ENCODE measurements around the gene ZNF628.
"Not testable (repeated sequence)": the region's sequence is repeated elsewhere in the genome, so short reads cannot be mapped to it uniquely, and the experiment has no call there.

Gene ZNF628

DNA sequence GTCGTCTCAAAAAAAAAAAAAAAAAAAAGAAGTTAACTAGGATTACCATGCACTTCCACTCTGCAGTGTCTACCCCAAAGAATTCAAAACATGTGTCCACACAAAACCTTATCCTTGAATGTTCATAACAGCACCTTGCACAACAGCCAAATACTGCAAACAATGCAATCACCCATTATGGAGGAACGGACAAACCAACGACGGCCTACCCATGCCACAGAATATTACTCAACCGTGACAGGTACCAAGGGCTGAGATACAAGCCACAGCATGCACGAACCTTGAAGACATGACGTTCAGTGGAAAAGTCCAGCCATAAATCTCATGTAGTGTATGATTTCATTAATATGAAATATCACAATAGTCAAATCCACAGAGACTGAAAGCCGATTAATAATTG lies 30.4 kb upstream of the ZNF628 start:
- DNase-seq, result no peak
- H3K14ac ChIP-seq (ENCODE audit: low read length), result no peak overlapping the region
- H2BK12ac ChIP-seq (ENCODE audit: low read length), result no peak overlapping the region
- no peaks in the 10 kb centered on the region for H3K4me1 ChIP-seq (ENCODE audit: control insufficient read depth in 1 of 2, insufficient read depth in 2 of 2, low read length in 2 of 2)
- no peaks in the 10 kb centered on the region for H3K79me1 ChIP-seq (ENCODE audit: low read length)
- H3K9ac ChIP-seq (ENCODE audit: low read length), result no peak overlapping the region
- H3K4me3 ChIP-seq (ENCODE audit: low read depth, low read length), result no peak overlapping the region
- H3K36me3 ChIP-seq (ENCODE audit: control insufficient read depth in 1 of 2, insufficient read depth in 2 of 2, low read length in 2 of 2), result no peaks in the 10 kb centered on the region
- no peak overlapping the region for H2AK5ac ChIP-seq (ENCODE audit: low read length)
- H2BK120ac ChIP-seq (ENCODE audit: insufficient read depth, low read length, poor library complexity), result no peak overlapping the region
- peaks cover 19% of the 10 kb centered on the region for H3K9me3 ChIP-seq (ENCODE audit: insufficient read depth, low read depth, low read length)
- H2BK5ac ChIP-seq (ENCODE audit: low read depth, low read length, poor library complexity), result no peak overlapping the region
- H3K4me2 ChIP-seq (ENCODE audit: low read length), result no peak overlapping the region
- no peak overlapping the region for H3K23ac ChIP-seq (ENCODE audit: low read length)
- peaks cover 45% of the 10 kb centered on the region for H3K27me3 ChIP-seq (ENCODE audit: insufficient read depth, low read length)
- no CpG with 5 or more reads among the region's 8 CpGs for WGBS (ENCODE audit: extremely low coverage, insufficient coverage, insufficient read length)
- H3K18ac ChIP-seq (ENCODE audit: low read length), result no peak overlapping the region
- no peak overlapping the region for H3K4ac ChIP-seq (ENCODE audit: low read depth, low read length)
- no peaks in the 10 kb centered on the region for H3K79me2 ChIP-seq (ENCODE audit: control insufficient read depth, insufficient read depth, low read length, poor library complexity)
- no peak overlapping the region for H2AFZ ChIP-seq (ENCODE audit: insufficient read depth, low read length, poor library complexity)
- no peak overlapping the region for H4K8ac ChIP-seq (ENCODE audit: low read depth, low read length)
- H4K12ac ChIP-seq (ENCODE audit: low read depth, low read length), result no peak overlapping the region
- H3K27ac ChIP-seq (ENCODE audit: low read depth, low read length), result no peak overlapping the region
- H4K91ac ChIP-seq (ENCODE audit: low read depth, low read length), result no peak overlapping the region

- Histone ChIP-seq H2AK5ac (ENCODE audit: low read length) (no peak overlapping the region), H2BK5ac (ENCODE audit: low read depth, low read length, poor library complexity) (no peak overlapping the region), H4K91ac (ENCODE audit: low read depth, low read length) (no peak overlapping the region), H4K8ac (ENCODE audit: low read depth, low read length) (no peak overlapping the region), H3K36me3 (ENCODE audit: control insufficient read depth in 1 of 2, insufficient read depth in 2 of 2, low read length in 2 of 2) (no peaks in the 10 kb centered on the region), H2BK12ac (ENCODE audit: low read length) (no peak overlapping the region), H3K79me1 (ENCODE audit: low read length) (no peaks in the 10 kb centered on the region), H4K12ac (ENCODE audit: low read depth, low read length) (no peak overlapping the region), H3K27ac (ENCODE audit: low read depth, low read length) (no peak overlapping the region), H3K9ac (ENCODE audit: low read length) (no peak overlapping the region), H2BK120ac (ENCODE audit: insufficient read depth, low read length, poor library complexity) (no peak overlapping the region), H3K4me2 (ENCODE audit: low read length) (no peak overlapping the region), H3K14ac (ENCODE audit: low read length) (no peak overlapping the region), H3K9me3 (ENCODE audit: insufficient read depth, low read depth, low read length) (peaks cover 20% of the 10 kb centered on the region), H3K18ac (ENCODE audit: low read length) (no peak overlapping the region), H3K27me3 (ENCODE audit: insufficient read depth, low read length) (peaks cover 46% of the 10 kb centered on the region), H3K4me1 (ENCODE audit: control insufficient read depth in 1 of 2, insufficient read depth in 2 of 2, low read length in 2 of 2) (peaks cover 0 to 3% of the 10 kb centered on the region in 2 experiments), H3K79me2 (ENCODE audit: control insufficient read depth, insufficient read depth, low read length, poor library complexity) (no peaks in the 10 kb centered on the region), H3K4me3 (ENCODE audit: low read depth, low read length) (peak overlapping the region; percentile 44), H3K23ac (ENCODE audit: low read length) (no peak overlapping the region), H2AFZ (ENCODE audit: insufficient read depth, low read length, poor library complexity) (no peak overlapping the region), H3K4ac (ENCODE audit: low read depth, low read length) (no peak overlapping the region)
- no CpG with 5 or more reads among the region's 16 CpGs for WGBS (ENCODE audit: extremely low coverage, insufficient coverage, insufficient read length)
- DNase-seq, result no peak
Observed at GRCh38 chr19:55447421-55448174, 28.8 kb upstream of the ZNF628 start.

GRCh38 chr19:55448175-55448490 lies 28.3 kb upstream of the ZNF628 start:
- not testable (repeated sequence) for H3K4ac ChIP-seq (ENCODE audit: low read depth, low read length); H3K4me1 ChIP-seq (ENCODE audit: control insufficient read depth in 1 of 2, insufficient read depth in 2 of 2, low read length in 2 of 2); H3K4me2 ChIP-seq (ENCODE audit: low read length); H2BK12ac ChIP-seq (ENCODE audit: low read length); H3K18ac ChIP-seq (ENCODE audit: low read length); H4K91ac ChIP-seq (ENCODE audit: low read depth, low read length); H3K79me2 ChIP-seq (ENCODE audit: control insufficient read depth, insufficient read depth, low read length, poor library complexity); H3K14ac ChIP-seq (ENCODE audit: low read length); H2AK5ac ChIP-seq (ENCODE audit: low read length); H2AFZ ChIP-seq (ENCODE audit: insufficient read depth, low read length, poor library complexity); H3K27ac ChIP-seq (ENCODE audit: low read depth, low read length); H3K9ac ChIP-seq (ENCODE audit: low read length); H4K8ac ChIP-seq (ENCODE audit: low read depth, low read length); H2BK5ac ChIP-seq (ENCODE audit: low read depth, low read length, poor library complexity); H3K36me3 ChIP-seq (ENCODE audit: control insufficient read depth in 1 of 2, insufficient read depth in 2 of 2, low read length in 2 of 2); H3K79me1 ChIP-seq (ENCODE audit: low read length); DNase-seq; H2BK120ac ChIP-seq (ENCODE audit: insufficient read depth, low read length, poor library complexity); H3K23ac ChIP-seq (ENCODE audit: low read length); H4K12ac ChIP-seq (ENCODE audit: low read depth, low read length)
- Histone ChIP-seq H3K27me3 (ENCODE audit: insufficient read depth, low read length) (peaks cover 43% of the 10 kb centered on the region), H3K9me3 (ENCODE audit: insufficient read depth, low read depth, low read length) (peaks cover 23% of the 10 kb centered on the region), H3K4me3 (ENCODE audit: low read depth, low read length) (peak overlapping the region; percentile 58)
- no CpG with 5 or more reads among the region's 5 CpGs for WGBS (ENCODE audit: extremely low coverage, insufficient coverage, insufficient read length)

- H3K27me3 ChIP-seq (ENCODE audit: insufficient read depth, low read length), result peaks cover 31% of the 10 kb centered on the region
- H4K91ac ChIP-seq (ENCODE audit: low read depth, low read length), result no peak overlapping the region
- H3K36me3 ChIP-seq (ENCODE audit: control insufficient read depth in 1 of 2, insufficient read depth in 2 of 2, low read length in 2 of 2), result no peaks in the 10 kb centered on the region
- H2AK5ac ChIP-seq (ENCODE audit: low read length), result no peak overlapping the region
- DNase-seq, result no peak
- H4K12ac ChIP-seq (ENCODE audit: low read depth, low read length), result no peak overlapping the region
- H3K4ac ChIP-seq (ENCODE audit: low read depth, low read length), result no peak overlapping the region
- H3K23ac ChIP-seq (ENCODE audit: low read length), result no peak overlapping the region
- H2AFZ ChIP-seq (ENCODE audit: insufficient read depth, low read length, poor library complexity), result no peak overlapping the region
- no peak overlapping the region for H2BK12ac ChIP-seq (ENCODE audit: low read length)
- H3K18ac ChIP-seq (ENCODE audit: low read length), result no peak overlapping the region
- H3K14ac ChIP-seq (ENCODE audit: low read length), result no peak overlapping the region
- H3K79me2 ChIP-seq (ENCODE audit: control insufficient read depth, insufficient read depth, low read length, poor library complexity), result no peaks in the 10 kb centered on the region
- no peak overlapping the region for H3K27ac ChIP-seq (ENCODE audit: low read depth, low read length)
- H3K4me2 ChIP-seq (ENCODE audit: low read length), result no peak overlapping the region
- H2BK120ac ChIP-seq (ENCODE audit: insufficient read depth, low read length, poor library complexity), result no peak overlapping the region
- no peak overlapping the region for H4K8ac ChIP-seq (ENCODE audit: low read depth, low read length)
- no peak overlapping the region for H3K9ac ChIP-seq (ENCODE audit: low read length)
- H3K9me3 ChIP-seq (ENCODE audit: insufficient read depth, low read depth, low read length), result peaks cover 23% of the 10 kb centered on the region
- no CpG with 5 or more reads among the region's 16 CpGs for WGBS (ENCODE audit: extremely low coverage, insufficient coverage, insufficient read length)
- H3K4me3 ChIP-seq (ENCODE audit: low read depth, low read length), result no peak overlapping the region
- no peak overlapping the region for H2BK5ac ChIP-seq (ENCODE audit: low read depth, low read length, poor library complexity)
- H3K79me1 ChIP-seq (ENCODE audit: low read length), result no peaks in the 10 kb centered on the region
- peaks cover 0 to 3% of the 10 kb centered on the region in 2 experiments for H3K4me1 ChIP-seq (ENCODE audit: control insufficient read depth in 1 of 2, insufficient read depth in 2 of 2, low read length in 2 of 2)
Observed at GRCh38 chr19:55449469-55449868, 26.9 kb upstream of the ZNF628 start.
